AG09319 (cell line): ENCODE data around the gene PKN3.
"Not testable (repeated sequence)": the region's sequence is repeated elsewhere in the genome, so short reads cannot be mapped to it uniquely, and the experiment has no call there.

ENCODE experiments used
- DNase-seq: peaks from one replicate; pipeline ENCODE4 v3.0.0-alpha.2; 2010; ENCODE audit warnings: low read depth; ENCODE audit errors: extremely low read depth
- CTCF ChIP-seq: IDR thresholded peaks from 2 replicates; pipeline ENCODE4 v1.5.1; 2011; ENCODE audit warnings: low read depth, mild to moderate bottlenecking, inconsistent platforms, low read length, moderate library complexity

The PKN3 gene

GRCh38 chr9:128696923-128697707 is 5.2 kb upstream of the PKN3 start:
- TF ChIP-seq CTCF, result no peak
- DNase-seq, result no peak

DNA sequence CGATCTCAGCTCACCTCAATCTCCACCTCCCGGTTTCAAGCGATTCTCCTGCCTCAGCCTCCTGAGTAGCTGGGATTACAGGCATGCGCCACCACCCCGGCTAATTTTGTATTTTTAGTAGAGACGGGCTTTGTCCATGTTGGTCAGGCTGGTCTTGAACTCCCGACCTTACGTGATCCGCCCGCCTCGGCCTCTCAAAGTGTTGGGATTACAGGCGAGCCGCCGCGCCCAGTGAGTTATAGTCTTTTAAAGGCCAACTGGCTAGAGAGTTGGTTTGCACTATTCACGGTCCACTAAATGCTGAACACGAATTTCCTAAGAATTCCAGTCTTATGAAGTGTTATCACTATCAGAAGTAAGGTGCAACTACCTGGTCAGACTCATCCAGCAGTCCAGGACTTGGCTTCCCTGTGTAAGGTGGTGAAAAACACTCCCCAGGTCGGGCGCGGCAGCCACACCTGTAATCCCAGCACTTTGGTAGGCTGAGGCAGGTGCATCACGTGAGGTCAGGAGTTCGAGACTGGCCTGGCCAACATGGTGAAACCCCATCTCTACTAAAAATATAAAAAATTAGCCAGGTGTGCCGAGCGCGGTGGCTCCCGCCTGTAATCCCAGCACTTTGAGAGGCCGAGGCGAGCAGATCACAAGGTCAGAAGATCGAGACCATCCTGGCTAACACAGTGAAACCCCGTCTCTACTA is 3.1 kb upstream of the PKN3 start:
- DNase-seq, result not testable (repeated sequence)

GRCh38 chr9:128701227-128701854 is 962 bp upstream of the PKN3 start:
- TF ChIP-seq CTCF, result no peak
- DNase-seq, result no peak

DNA sequence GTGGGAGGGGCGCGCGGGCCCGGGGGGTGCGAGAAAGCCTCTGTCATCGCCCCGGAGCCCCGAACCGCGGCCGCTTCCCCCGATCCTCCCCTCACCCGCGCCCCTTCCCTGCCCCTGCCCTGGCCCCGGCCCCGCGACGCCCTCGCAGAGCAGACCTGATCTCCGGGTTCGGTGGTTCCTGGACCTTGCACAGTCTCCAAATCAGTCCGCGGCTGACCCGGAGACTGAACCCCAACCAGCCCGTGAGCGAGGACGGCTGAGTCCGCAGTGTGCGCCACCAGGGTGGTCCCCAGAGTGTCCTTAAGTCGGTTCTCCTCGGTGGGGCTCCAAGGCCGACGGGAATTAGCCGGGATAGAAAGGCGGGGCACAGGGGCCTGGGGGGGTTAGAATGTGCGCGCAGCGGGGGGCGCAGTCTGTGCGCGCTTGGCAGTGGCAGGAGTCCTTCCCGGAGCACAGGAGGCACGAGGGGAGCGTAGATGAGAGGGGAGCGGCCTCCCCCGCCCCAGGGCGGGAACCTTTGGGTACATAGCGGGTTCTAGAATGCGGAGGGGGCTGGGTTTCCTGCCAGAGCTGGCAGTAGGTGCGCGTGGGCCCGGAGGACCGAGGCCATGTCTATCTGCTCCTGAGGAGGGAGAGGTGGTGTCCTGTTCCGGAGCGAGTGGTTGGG is 779 bp downstream of the PKN3 start:
- DNase-seq, result no peak

DNA sequence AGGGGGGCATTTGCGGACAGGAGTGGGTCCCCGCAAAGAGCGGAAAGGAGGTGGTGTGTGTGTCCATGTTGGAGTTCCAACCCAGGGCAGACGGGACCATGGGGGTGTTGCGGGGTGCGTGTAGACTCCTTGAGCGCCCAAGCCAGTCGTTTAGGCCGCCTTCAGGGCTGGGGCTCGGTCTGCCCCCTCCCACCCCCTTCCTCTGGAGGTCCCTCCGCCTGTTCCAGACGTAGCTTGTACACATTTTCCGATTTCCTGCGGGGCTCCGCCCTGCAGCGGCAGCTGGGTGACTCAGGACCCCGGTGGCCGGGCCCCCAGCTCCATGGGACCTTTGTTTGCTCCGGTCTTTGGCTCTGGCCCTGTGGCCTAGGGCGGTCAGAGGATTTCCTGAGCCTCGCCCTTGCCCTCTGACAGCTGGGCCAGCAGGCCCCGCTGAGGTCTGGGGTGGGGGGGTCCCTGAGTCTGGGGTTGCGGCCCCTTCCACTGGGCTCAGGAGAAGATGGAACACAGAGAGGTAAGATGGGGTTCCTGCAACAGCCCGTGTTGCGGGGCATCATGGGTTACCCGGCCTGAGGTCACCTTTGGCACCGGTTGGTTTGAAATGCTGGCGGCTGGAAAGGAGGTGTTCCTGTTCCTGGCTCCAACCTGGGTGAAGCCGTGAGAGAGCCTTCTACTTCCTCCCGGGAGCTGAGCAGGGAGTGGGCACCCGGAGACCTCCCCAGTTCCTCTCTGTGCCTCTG is 1.5 kb downstream of the PKN3 start:
- no peak for DNase-seq
- no peak for TF ChIP-seq CTCF

More for the DNA sequence above, 779 bp downstream of the PKN3 start:
- TF ChIP-seq CTCF, result no peak

DNA sequence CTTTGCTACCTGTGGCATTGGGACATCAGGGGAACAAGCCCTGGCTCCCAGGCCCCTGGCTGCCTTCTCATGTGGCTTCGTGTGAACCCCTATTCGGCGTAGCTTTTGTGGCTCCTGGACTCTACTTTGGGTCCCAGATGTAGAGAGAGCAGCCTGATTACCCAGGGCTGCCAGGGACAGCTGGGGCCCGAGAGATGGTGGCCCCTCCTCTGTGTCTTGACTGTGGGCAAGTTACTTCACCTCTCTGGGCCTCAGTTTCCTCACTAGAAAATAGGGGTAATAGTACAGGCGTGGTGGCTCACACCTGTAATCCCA is 2.0 kb downstream of the PKN3 start:
- TF ChIP-seq CTCF, result no peak
- DNase-seq, result no peak
